Measurements from ENCODE around the gene TMOD2.

Gene TMOD2

DNA sequence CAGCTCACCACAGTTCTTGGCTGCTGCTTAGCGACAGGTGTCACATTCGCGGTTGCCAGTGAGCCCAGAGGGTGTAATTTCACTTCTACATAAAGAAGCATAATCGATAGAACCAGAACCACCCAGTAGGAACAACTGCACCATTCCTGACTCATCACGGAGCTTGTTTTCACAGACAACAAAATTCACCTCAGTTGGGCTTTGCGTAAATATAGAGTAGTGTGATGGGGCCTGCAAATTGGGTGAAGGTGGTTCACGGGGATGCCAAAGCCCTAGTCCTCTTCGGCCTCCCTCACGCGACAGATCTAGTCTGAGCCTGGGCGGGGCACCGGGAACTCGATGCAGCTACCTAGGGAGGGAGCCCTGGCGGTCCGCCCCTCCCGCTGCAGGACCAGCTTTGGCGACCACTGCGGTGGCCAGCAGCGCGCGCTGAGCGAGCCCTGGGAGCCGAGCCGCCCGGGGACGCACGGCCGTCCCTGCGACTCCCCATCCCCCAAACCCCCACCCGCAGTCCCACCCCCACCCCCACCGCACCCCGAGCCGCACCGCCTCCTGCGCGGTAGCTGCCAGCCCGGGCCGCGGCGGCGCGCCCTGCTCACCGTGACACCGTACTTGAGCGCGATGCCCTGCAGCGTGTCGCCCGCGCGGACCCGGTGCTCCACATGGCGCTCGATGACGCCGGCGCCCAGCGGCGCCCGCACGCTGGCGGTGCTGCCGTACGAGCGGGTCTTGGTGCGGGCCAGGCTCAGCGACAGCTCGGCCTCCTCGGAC lies 14.5 kb upstream of the TMOD2 start:
- DNase-seq = peak; percentile 31

DNA sequence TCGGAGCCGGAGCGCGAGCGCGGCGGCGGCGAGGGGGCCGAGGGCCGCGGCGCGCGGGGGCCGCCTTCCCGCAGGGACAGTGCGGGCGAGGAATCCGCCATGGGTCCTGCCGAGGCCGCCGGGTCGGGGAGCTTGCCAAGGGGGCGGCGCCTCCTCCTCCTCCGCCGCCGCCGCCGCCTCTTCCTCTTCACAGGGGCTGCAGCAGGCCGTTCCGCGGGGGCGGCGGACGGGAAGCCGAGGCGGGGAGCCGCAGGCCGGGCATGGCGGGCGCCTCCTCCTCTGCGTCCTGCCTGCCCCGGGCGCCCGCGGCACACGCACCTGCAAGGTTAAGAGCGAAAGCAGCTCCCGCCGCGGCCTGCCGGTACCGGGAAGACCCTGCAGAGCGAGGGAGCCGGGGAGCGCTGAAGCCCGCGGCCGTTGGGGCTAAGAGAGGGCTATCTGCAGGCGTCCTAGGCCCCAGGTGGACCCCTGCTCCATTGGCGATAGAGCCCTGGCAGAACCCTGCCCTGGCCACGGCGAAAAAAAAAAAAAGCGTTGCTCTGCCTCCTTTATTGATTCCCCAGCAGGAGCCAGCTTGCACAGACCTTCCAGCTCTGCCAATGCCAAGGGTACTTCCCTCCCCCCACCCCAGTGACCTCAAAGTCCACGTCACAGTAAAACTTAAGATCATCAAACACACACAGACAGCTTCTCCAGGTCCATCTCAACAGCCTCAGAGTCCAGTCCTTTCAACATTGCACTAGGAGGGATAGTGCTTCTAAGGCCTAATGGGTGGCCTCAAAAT lies 13.7 kb upstream of the TMOD2 start, which contains the start of gene LYSMD2:
TSS of gene LYSMD2 (minus strand) at position 134 of the 784 bp plus-strand sequence. CDS start at position 101, 33 bp downstream.
- peak; percentile 5 for DNase-seq

DNA sequence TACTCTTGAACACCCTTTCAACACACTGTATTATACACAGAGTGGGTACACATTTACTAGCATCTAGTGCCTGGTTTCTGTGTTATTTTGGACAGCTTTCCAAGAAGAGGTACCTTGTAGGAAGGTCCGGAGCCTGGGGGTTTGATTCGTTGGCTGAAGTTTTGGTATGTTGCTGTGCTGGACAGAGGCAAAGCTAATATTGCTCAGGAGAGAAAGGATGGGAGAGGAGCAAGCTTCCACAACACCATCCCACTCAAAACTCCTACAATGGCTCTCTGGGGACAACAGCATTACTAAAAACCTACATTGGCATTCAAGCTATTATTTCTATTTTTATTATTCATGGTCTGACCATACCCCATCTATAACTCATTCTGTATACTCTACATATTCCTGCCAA lies 12.8 kb upstream of the TMOD2 start:
- no peak for DNase-seq

DNA sequence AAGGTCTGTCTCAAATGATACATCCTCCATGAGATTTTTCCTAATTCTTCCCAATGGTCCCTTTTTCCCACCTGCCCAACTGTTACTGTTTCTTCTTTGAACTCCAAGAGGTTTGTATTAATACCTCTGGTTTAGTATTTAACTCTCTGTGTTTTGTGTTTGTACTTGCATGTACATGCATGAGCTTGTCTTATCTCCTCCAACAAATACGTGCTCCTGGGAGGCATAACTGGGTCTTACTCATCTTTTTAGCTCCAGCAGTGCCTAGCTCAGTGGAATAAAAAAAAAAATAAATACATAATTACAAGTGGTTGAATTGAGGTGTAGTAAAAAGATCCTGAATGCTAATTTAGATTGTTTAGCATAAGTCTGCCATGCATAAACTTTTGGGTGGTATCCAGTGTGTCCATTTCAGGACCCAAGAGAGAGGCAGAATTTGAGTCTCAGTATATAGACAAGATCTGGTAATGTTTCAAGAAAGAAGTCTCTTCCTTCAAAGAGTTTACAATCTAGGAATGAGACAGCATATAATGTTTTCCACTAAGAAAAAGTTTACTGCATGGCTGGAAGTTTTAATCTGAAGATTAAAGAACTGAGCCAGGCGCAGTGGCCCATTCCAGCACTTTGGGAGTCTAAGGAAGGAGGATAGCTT lies 12.2 kb upstream of the TMOD2 start:
- DNase-seq = no peak

DNA sequence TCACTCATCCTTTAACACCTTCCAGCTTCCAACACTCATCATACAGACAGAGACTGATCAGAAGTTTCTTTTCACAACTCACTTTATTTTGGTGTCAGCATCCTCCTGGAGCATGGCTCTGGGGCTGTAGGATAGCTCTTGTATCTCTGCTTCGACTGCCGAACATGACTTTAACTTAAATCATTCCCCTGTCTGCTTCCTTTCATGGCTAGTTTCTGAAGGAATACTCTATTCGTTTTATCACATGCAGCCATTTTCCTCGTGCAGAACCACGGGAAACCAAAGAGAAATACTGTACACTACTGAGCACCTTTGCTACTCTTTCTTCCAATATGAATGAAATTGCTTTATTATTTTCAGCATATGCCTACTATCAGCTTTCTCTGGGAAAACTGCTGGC lies 2.1 kb upstream of the TMOD2 start:
- no peak for DNase-seq

DNA sequence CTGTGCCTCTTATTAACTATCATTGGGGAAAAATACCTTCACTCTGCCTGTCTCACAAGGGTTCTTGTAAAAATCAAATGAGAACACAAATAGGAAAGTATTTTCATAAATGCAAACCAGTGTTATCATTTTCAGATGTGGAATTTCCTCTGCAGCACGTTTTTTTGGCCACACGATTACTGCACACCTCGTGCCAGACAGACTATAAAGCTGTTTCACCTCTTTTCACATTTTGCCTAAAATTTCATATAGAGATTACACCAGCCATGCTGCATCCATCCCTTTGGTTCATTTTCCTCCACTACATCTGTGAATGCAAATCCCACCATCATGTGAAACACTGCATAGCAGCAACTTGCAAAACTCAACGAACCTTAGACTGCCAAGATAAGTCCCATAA lies 1.2 kb upstream of the TMOD2 start:
- DNase-seq = no peak

DNA sequence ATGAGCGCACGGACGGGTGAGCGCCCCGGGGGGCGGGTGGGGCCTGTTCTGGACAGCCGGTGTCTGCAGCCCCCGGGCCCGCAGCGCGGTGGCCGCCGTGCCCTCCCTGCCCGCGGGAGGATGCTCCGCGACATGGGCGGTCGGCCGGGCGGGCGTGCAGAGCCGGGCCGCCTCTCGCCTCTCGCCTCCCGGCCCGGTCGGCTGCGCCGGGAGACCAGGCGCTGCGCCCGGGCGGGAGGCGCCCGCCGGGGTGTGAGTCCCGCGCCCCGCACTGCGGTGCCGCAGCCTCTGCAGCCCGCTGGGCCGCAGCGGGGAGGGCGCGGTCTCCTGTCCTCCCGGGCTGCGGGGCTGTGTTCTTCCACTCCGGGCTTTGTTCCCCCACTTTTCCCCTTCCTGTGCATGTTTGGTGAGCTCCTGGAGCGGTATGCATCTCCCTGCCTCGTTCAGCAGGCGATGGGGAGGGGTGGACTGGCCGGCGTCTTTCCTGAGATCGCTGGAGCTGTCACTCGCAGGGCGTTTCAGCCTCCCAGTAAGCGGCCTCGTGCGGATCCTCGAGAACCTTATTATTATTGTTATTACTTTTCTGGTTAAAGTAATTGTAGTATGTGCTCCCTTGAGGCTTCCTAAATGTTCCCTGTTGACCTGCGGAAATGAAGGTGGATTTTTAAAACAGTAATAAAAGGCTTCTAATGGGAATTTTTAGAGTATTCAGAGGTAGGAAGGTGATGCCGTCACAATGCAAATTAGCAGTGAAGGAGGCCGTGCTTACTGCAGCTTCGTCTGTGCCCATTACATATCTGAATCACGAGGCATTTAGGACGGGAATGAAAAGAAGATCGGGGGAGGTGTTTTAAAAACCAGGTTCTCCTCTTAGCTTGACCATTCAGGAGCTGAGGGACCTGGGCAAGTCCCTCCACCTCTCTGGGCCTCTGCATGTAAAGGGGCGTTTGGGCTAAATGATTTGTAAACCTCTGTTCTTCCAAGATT lies 593 bp downstream of the TMOD2 start:
- no peak for DNase-seq

DNA sequence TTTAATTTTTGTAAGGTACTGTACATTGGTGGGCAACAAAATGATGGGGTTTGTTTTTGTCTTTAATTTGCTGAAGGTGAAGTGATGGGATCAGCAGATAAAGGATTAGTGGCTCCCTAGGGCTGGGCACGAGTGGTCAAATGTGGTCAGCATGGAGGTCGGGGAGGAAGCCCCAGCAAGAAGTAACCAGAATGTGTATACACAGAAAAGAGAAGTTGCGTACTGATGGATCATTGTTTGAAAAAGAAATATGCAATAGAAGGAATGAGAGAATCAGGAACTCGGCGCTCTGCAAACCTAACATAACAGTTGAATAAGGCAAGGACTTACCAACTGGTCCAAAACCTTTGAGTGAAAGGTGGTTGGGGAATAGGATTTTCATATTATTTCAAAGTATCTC lies 1.5 kb downstream of the TMOD2 start:
- DNase-seq = no peak

DNA sequence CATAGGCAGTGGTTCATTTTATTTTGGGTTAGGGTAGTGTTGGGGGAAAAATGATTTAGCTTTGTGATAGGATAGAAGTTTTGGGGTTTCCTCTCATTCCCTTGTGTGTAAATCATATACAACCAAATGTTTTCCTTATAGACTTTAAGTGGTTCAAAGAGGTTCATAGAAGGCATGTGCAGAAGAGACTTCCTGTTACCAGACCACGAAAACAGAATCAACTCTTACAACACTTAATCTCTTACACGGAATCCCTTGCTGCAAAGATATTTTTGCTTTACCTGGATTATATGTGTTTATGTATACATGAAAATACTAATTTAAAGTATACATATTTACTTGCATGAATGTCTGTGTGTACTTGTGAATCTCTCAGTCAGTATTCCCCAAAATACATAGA lies 2.9 kb downstream of the TMOD2 start:
- no peak for DNase-seq

DNA sequence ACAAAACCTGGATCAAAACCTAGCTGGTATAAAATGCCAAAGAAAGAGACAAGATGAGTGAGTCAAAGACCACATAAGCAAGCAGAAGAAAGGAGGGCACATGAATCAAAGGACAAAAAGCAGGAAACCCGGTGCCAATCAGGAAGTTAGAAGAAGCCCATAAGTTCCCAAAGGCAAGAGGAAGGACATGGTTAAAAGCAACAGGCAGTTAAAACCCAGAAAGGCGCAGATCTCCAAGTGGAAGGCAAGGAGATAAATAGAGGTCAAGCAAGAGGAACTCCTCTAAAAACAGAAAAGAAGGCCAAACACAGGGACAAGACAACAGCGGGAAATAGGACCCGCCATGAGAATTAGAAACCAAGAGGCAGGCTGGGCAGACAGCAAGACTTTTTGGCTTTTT lies 4.4 kb downstream of the TMOD2 start:
- no peak for DNase-seq

DNA sequence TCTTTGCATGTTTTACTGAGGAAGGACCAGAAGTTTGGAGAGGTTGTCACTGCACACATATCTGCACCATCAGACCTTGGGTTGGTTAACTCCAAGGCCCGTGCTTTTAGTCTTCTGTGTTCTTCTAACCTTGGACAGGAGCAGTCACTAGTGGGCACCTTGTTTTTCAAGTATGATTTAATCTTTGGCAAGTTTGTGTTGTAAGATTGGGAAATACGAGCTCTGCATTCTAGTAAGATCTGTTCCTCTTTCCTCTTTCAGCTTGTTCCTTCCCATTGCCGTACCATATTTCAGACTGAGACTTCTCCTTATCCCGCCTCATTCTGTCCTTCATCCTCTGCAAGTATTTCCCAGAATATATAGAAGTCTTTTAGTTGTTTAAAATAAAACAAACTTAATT lies 5.1 kb downstream of the TMOD2 start:
- no peak for DNase-seq

DNA sequence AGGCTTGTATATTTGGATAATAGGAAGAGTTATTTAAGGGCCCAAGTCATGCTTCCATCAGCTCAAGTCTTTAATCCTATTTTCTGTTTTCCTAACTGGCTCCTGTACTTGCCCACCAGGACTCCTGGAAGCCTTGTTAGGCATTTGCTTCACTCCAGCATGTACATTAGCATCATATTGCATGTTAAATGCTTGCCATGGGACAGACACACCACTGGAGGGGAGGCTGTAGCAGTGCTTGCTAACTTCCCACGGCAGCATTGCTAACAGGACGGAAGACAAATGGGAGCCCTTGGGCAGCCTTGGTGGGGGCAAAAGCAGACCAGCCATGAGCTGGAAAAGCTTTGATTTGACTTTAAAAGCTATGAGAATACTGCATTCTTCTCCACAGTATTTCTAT lies 6.1 kb downstream of the TMOD2 start:
- no peak for DNase-seq

DNA sequence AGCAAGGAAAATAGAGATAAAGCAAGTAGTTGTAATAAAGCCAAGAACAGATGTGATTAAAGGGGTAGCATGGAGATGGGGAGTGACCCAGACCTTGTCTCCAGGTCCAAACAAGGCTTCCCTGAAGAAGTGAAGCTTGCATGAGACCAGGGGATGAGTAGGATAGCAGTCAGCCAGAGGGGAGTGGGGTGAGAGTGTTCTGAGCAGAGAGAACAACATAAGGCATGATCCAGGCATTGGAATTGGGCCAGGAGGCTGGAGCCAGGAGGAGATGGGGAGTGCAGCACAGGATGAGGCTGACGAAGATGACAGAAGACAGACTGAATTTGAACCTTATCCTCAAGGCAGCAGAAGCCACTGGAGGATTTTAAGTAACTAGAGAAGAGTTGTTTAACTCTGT lies 7.2 kb downstream of the TMOD2 start:
- DNase-seq = no peak

DNA sequence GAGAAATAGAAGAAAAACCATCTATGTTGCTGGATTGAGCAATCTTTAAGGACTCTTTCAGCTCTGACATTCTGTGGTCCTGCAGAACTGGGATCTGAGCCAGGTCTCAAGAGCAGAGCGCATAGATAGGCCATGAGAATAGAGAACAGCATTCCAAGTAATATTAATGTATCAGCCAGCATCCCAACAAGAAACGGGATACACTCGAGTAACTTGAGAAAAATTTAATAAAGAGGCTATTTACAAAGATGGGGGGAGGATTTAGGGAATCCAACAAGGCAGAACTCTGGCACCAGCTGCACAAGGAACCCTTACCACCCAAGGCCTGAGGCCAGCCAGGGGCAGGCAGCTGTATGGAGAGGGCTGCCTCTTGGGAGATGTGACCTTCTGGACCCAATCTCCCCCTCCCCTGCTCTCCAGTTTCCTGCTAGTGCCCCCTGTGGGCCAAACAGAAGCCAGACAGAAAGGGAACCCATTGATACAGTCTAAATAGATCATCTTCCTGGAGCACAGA lies 8.2 kb downstream of the TMOD2 start:
- peak; percentile 36 for DNase-seq

DNA sequence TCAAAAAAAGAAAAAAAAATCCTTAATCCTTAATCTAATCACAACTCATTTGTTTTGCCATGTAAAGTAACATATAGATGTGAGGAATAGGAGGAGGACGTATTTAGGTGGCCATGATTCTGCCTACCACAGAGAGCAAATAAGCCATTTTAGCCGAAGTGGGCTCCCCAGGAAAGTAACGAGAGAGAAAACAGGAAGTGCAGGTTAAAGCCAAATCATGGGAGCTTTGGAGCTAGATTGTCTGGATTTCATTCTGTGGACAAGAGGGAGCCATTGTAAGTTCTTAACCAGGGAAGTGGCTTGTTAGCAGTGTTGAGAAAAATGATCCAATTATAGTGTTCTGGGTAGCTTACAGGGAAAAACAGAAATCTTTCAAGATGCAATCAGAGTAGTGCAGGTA lies 9.4 kb downstream of the TMOD2 start:
- no peak for DNase-seq

DNA sequence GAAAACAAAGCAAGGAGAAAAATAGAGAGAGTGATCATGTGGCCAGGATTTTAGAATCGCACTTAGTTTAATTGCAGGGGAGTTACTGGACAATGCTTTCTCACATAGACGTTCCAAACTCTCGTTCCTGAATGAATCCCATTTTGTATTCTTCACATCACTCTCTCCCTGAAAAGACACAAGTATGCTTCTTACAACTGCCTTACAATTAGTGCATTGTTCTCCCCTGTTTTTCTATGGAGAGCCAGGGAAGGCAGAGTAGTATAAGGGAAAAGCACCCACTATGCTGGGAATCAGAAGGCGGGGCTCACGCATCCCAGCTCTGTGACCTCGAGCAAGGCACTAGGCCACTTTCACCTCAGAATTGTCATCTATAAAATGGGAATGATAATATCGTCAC lies 14.4 kb downstream of the TMOD2 start:
- no peak for DNase-seq

DNA sequence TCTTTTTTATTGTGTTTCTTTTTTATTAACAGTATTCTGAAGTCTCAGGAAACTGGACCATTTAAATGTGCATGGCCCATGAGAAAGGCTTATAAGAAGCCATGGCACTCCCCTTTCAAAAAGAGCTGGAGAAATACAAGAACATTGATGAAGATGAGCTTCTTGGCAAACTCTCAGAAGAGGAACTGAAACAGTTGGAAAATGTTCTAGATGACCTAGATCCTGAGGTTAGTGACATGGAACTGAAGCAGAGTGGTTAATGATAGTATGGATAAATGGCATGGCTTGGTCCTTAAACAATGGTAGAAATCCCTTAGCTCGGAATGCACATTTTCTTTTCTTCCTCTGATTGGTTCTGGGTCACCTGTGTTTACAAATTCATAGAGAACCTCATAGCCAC lies 14.9 kb downstream of the TMOD2 start:
- DNase-seq = no peak

DNA sequence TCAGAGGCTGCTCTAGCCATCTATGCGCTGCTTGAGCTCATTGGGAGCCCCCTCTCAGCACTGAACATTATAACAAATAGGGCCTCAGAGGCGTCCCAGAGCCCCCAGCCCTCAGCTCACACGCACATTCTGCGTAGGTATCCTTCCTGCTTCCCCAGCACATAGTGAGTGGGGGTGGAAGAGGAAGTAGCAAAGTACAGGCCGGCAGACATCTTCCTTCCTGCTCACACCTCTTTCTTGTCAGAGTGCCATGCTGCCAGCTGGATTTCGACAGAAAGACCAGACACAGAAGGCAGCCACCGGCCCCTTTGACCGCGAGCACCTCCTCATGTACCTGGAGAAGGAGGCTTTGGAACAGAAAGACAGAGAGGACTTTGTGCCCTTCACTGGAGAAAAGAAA lies 16.6 kb downstream of the TMOD2 start:
- no peak for DNase-seq

DNA sequence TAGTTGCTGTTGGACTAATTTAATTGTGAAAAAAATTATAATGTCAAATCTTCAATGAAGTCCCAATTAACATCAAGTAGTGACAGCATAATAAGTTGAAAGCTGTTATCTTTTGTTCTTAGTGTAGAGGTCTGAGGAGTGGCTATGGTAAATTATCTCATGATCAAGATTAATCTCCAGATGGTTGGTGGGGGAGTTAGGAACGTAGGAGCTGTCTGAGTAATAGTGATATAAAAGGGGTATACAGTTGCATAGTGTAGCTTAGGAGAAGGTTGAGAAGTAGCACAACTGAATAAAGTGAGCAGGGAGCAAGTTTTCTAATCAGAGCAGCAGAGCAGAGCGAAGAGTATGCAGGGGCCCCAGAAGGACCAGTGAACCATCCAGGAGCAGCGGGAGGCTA lies 19.5 kb downstream of the TMOD2 start:
- DNase-seq = no peak

DNA sequence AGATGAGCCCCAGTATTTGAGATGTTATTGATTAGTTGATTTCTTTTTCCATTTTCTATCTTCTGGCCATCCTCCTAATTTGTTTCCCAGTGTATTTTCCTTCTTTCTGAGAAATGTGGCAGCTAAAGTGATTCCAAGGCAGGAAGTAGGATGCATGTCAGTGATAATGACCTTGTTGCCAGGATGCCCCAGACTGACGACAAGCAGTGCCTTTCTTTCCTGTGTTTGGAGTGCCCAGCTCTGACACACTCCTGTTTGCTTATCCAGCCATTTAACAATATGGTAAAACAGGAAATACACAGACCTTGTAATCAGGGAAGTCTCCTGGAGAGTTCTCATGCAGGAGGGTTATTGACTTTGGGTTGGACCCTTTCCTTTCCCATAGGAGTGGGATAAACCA lies 20.4 kb downstream of the TMOD2 start:
- peak; percentile 23 for DNase-seq

DNA sequence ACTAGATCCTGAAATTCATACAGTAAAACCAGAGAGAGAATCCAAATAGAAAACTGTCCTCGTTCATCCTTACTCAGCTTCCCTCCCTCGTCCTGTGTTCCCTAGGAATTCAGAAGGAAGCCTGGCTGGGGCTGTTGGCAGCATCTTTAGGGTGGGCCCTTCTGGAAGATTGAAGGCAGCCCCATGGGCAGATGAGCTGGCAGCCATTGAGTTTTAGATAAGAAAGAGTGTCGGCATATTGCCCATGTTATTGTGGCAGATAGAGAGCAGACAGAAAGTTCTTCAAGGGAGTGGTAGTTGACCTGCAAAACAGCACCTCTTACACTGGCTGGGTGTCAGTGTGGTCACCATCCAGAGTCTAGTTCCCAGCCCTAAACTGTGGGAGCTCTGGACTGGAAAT lies 23.5 kb downstream of the TMOD2 start:
- no peak for DNase-seq
